Erythroblast (primary cell): ENCODE measurements around the gene IGHMBP2.

Source experiments
- GATA1 ChIP-seq: IDR thresholded peaks from 2 replicates; pipeline ENCODE4 v1.6.1; 2011; ENCODE audit warnings: low read depth, mild to moderate bottlenecking, control low read depth, low read length, moderate library complexity
- POLR2A ChIP-seq: IDR thresholded peaks from 2 replicates; pipeline ENCODE4 v1.6.1; 2011; ENCODE audit warnings: mild to moderate bottlenecking, low read length

DNA sequence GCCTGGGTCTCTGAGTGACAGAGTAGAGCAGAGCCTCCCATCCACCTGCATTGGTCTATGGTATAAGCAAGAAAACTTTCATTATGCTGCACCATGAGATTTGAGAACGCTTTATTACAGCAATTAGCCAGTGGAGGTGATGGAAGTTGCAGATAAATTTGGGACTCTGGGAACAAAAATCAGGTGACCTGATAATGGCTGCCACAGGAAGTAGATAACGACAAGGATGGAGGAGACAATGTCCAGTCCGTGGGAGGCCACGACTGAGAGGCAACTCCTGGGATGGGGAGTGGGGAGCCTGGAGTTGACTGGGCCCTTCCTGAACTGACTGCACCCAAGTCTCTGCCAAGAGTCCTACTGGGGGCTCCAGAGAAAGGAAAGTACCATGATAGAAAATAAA lies 72.4 kb downstream of the IGHMBP2 start:
- TF ChIP-seq POLR2A (no peak), GATA1 (no peak)
